ENCODE measurements around the gene CCDC93.

- TF ChIP-seq ZBTB7A (tag by site-specific recombination; IDR thresholded peaks at IDR 0.05; ENCODE audit: low read depth), result no peak
- no peak for TF ChIP-seq CTCF (tag by site-specific recombination; IDR thresholded peaks at IDR 0.05)
- TF ChIP-seq ZBTB1 (tag by site-specific recombination; IDR thresholded peaks at IDR 0.05), result no peak
- no peak for TF ChIP-seq ZNF18 (tag by site-specific recombination; IDR thresholded peaks at IDR 0.05)
- TF ChIP-seq ZNF112 (tag by site-specific recombination; IDR thresholded peaks at IDR 0.05), result no peak
- no peak for TF ChIP-seq ZNF239 (tag by site-specific recombination; IDR thresholded peaks at IDR 0.05)
- TF ChIP-seq ZNF10 (tag by site-specific recombination; IDR thresholded peaks at IDR 0.05), result no peak
- no peak for TF ChIP-seq ZNF518A (tag by site-specific recombination; conservative IDR thresholded peaks at IDR 0.05; ENCODE audit: low read depth)
- TF ChIP-seq ZNF133 (tag by site-specific recombination; IDR thresholded peaks at IDR 0.05), result no peak
- TF ChIP-seq, protein P1, sequence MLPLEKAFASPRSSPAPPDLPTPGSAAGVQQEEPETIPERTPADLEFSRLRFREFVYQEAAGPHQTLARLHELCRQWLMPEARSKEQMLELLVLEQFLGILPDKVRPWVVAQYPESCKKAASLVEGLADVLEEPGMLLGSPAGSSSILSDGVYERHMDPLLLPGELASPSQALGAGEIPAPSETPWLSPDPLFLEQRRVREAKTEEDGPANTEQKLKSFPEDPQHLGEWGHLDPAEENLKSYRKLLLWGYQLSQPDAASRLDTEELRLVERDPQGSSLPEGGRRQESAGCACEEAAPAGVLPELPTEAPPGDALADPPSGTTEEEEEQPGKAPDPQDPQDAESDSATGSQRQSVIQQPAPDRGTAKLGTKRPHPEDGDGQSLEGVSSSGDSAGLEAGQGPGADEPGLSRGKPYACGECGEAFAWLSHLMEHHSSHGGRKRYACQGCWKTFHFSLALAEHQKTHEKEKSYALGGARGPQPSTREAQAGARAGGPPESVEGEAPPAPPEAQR (tag by site-specific recombination; IDR thresholded peaks at IDR 0.05), result no peak
- TF ChIP-seq, protein P2, sequence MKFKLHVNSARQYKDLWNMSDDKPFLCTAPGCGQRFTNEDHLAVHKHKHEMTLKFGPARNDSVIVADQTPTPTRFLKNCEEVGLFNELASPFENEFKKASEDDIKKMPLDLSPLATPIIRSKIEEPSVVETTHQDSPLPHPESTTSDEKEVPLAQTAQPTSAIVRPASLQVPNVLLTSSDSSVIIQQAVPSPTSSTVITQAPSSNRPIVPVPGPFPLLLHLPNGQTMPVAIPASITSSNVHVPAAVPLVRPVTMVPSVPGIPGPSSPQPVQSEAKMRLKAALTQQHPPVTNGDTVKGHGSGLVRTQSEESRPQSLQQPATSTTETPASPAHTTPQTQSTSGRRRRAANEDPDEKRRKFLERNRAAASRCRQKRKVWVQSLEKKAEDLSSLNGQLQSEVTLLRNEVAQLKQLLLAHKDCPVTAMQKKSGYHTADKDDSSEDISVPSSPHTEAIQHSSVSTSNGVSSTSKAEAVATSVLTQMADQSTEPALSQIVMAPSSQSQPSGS (tag by site-specific recombination; IDR thresholded peaks at IDR 0.05; ENCODE audit: low read depth), result no peak
- TF ChIP-seq ZBTB26 (tag by site-specific recombination; optimal IDR thresholded peaks at IDR 0.05), result no peak
- TF ChIP-seq ZFP41 (tag by site-specific recombination; IDR thresholded peaks at IDR 0.05; ENCODE audit: borderline replicate concordance), result no peak
- no peak for TF ChIP-seq ZSCAN16 (tag by site-specific recombination; IDR thresholded peaks at IDR 0.05)
Measured at GRCh38 chr2:117948615-117949014, 65.3 kb downstream of the CCDC93 start.
